B cell (primary cell): Measurements from ENCODE around the gene CASP12.

Source experiments
- EZH2 ChIP-seq: IDR thresholded peaks from 2 replicates; pipeline ENCODE4 v1.6.1; 2012; ENCODE audit warnings: borderline replicate concordance, low read depth, mild to moderate bottlenecking, moderate library complexity, low read length; ENCODE audit not compliant: insufficient read depth, poor library complexity, severe bottlenecking
- TF ChIP-seq, protein P1 (sequence below): fragments of 200-600 bp; IDR thresholded peaks from one replicate; pipeline ENCODE4 v1.8.0; 2022; ENCODE audit warnings: antibody characterized with exemption, mild to moderate bottlenecking

GRCh38 chr11:104846216-104846615, 52.0 kb downstream of the CASP12 start:
- TF ChIP-seq, protein P1, sequence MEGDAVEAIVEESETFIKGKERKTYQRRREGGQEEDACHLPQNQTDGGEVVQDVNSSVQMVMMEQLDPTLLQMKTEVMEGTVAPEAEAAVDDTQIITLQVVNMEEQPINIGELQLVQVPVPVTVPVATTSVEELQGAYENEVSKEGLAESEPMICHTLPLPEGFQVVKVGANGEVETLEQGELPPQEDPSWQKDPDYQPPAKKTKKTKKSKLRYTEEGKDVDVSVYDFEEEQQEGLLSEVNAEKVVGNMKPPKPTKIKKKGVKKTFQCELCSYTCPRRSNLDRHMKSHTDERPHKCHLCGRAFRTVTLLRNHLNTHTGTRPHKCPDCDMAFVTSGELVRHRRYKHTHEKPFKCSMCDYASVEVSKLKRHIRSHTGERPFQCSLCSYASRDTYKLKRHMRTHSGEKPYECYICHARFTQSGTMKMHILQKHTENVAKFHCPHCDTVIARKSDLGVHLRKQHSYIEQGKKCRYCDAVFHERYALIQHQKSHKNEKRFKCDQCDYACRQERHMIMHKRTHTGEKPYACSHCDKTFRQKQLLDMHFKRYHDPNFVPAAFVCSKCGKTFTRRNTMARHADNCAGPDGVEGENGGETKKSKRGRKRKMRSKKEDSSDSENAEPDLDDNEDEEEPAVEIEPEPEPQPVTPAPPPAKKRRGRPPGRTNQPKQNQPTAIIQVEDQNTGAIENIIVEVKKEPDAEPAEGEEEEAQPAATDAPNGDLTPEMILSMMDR: no peak
- no peak for TF ChIP-seq EZH2
